SJCRH30 (cell line): ENCODE measurements around the gene UPK1A. TPM values are rescaled to one million over a fixed set of nuclear protein-coding genes. Genes with fewer than 3 reads are reported as not detected.
A peak's percentile ranks its signal among the peaks of the same experiment; 100 is the strongest.
"Not testable (repeated sequence)": the region's sequence is repeated elsewhere in the genome, so short reads cannot be mapped to it uniquely, and the experiment has no call there.

ENCODE experiments used
- DNase-seq, 2 experiments: peaks; one replicate each; pipeline ENCODE4 v3.0.0-alpha.2; 2015 to 2020
- H3K27ac ChIP-seq: fragments of 250-450 bp; sonication (Bioruptor Pico); 2 replicates; pipeline ENCODE4 v1.5.1; 2020; ENCODE audit warnings: mild to moderate bottlenecking, moderate library complexity
- H3K27me3 ChIP-seq: fragments of 250-450 bp; sonication (Bioruptor Pico); 2 replicates; pipeline ENCODE4 v1.5.1; 2020; ENCODE audit warnings: mild to moderate bottlenecking, moderate library complexity
- H3K36me3 ChIP-seq: fragments of 250-450 bp; sonication (Bioruptor Pico); 2 replicates; pipeline ENCODE4 v1.5.1; 2020; ENCODE audit warnings: mild to moderate bottlenecking, moderate library complexity
- H3K4me1 ChIP-seq: fragments of 250-450 bp; sonication (Bioruptor Pico); 2 replicates; pipeline ENCODE4 v1.5.1; 2020; ENCODE audit warnings: mild to moderate bottlenecking, moderate library complexity
- H3K4me3 ChIP-seq: fragments of 250-450 bp; sonication (Bioruptor Pico); 2 replicates; pipeline ENCODE4 v1.5.1; 2020; ENCODE audit warnings: mild to moderate bottlenecking, moderate library complexity
- H3K9me3 ChIP-seq: fragments of 250-450 bp; sonication (Bioruptor Pico); replicated peaks from 2 replicates; pipeline ENCODE4 v1.5.1; 2020; ENCODE audit warnings: mild to moderate bottlenecking, moderate library complexity
- total RNA-seq: library from RNA; depleted of rRNA; stranded (reverse); fragments of >200 nt; shearing (Covaris generic); gene quantifications from 2 replicates; pipeline ENCODE4 v1.2.3, GENCODE V29; 2014

Gene UPK1A
- total RNA-seq, 1 experiment from 2014 or later = not detected

DNA sequence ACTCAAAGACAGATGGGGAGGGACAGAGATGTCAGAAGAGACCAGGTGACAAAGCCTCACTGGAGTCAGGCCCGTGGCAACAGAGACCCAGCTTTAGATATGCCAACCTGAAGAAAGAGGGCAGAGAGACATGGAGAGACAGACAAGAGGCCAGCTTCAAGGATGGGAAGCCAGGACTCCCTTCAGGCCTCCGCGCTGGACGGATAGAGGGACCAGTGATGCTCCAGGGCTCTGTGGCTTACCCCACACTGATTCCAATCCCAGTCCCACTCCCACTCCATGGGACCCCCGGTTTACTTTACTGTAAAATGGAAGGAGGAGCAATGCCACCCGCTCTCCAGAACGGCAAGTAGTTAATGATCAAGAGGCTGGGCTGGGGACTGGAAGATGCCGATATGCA is 26.5 kb upstream of the UPK1A start:
- Histone ChIP-seq H3K36me3 (peaks cover 24% of the 10 kb centered on the region), H3K4me1 (peaks cover 4% of the 10 kb centered on the region; the same call in 1 of the 2 replicates), H3K27ac (no peak overlapping the region), H3K27me3 (no peaks in the 10 kb centered on the region), H3K9me3 (no peaks in the 10 kb centered on the region), H3K4me3 (no peak overlapping the region)
- DNase-seq = no peak

DNA sequence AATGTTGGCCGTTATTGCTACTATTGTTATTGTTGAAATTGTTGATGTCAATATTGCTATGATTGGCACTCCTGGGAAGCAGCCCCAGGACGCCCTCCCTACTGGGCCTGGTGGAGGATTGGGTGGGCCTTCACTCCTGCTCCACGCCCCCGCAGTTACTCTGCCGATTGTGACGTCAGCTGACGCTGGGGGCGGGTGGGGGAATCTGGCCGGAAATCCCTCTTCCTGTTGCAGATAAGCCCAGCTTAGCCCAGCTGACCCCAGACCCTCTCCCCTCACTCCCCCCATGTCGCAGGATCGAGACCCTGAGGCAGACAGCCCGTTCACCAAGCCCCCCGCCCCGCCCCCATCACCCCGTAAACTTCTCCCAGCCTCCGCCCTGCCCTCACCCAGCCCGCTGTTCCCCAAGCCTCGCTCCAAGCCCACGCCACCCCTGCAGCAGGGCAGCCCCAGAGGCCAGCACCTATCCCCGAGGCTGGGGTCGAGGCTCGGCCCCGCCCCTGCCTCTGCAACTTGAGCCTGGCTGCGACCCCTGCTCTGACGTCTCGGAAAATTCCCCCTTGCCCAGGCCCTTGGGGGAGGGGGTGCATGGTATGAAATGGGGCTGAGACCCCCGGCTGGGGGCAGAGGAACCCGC is 24.7 kb upstream of the UPK1A start, which contains the start of gene ETV2:
Gene ETV2 (plus strand): TSS at position 231 of the 637 bp plus-strand sequence. CDS start 716 bp downstream, outside the sequence.
- Histone ChIP-seq H3K27me3 (no peaks in the 10 kb centered on the region), H3K27ac (no peak within 1 kb of the TSS; the same call in 1 of the 2 replicates)
- DNase-seq = no peak

DNA sequence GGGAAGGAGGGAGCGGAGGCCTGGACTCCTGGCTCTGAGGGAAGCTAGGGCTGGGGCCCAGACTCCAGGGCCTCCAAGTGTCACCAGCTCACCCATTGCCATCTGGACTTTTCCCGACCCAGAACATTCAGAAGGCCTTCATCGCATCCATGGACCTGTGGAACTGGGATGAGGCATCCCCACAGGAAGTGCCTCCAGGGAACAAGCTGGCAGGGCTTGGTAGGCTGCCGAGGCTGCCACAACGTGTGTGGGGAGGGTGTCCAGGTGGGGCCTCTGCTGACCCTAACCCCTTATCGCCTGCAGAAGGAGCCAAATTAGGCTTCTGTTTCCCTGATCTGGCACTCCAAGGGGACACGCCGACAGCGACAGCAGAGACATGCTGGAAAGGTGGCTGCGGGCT is 24.0 kb upstream of the UPK1A start:
- peaks cover 4% of the 10 kb centered on the region; the same call in 1 of the 2 replicates for H3K4me1 ChIP-seq
- H3K4me3 ChIP-seq = no peak overlapping the region
- peaks cover 11% of the 10 kb centered on the region; the same call in 1 of the 2 replicates for H3K36me3 ChIP-seq
- H3K27ac ChIP-seq = no peak overlapping the region
- no peak for DNase-seq
- no peaks in the 10 kb centered on the region for H3K27me3 ChIP-seq
- no peaks in the 10 kb centered on the region for H3K9me3 ChIP-seq

More for the DNA sequence above, 24.7 kb upstream of the UPK1A start, which contains the start of gene ETV2:
- peaks cover 13% of the 10 kb centered on the region; the same call in 1 of the 2 replicates for H3K36me3 ChIP-seq
- H3K9me3 ChIP-seq = no peaks in the 10 kb centered on the region
- H3K4me1 ChIP-seq = peaks cover 4% of the 10 kb centered on the region; the same call in 1 of the 2 replicates
- no peak within 1 kb of the TSS for H3K4me3 ChIP-seq

DNA sequence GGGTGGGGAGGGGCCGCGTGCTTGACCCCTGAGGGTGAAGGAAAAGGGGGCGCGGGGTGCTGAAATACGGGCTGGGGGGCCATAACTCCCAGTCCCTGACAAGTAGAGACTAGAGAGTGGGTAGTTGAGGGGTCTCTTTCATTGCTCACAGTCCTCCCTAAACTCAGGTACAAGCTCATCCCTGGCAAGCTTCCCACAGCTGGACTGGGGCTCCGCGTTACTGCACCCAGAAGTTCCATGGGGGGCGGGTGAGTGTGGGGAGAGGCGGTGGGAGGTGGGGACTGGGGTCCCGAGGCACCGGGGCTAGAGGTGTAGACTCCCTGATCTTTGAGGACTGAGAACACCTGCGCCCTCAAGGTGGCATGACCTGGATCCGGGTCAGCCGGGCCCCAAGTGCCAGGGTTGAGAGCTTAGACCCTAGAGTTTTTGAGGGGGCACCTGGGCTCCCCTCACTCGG is 23.5 kb upstream of the UPK1A start:
- no peak for DNase-seq
- peak overlapping the region; percentile 98 for H3K27ac ChIP-seq
- no peaks in the 10 kb centered on the region for H3K9me3 ChIP-seq
- no peaks in the 10 kb centered on the region for H3K27me3 ChIP-seq
- peaks cover 4% of the 10 kb centered on the region; the same call in 1 of the 2 replicates for H3K4me1 ChIP-seq
- peaks cover 6% of the 10 kb centered on the region; the same call in 1 of the 2 replicates for H3K36me3 ChIP-seq
- H3K4me3 ChIP-seq = peak overlapping the region; percentile 61

DNA sequence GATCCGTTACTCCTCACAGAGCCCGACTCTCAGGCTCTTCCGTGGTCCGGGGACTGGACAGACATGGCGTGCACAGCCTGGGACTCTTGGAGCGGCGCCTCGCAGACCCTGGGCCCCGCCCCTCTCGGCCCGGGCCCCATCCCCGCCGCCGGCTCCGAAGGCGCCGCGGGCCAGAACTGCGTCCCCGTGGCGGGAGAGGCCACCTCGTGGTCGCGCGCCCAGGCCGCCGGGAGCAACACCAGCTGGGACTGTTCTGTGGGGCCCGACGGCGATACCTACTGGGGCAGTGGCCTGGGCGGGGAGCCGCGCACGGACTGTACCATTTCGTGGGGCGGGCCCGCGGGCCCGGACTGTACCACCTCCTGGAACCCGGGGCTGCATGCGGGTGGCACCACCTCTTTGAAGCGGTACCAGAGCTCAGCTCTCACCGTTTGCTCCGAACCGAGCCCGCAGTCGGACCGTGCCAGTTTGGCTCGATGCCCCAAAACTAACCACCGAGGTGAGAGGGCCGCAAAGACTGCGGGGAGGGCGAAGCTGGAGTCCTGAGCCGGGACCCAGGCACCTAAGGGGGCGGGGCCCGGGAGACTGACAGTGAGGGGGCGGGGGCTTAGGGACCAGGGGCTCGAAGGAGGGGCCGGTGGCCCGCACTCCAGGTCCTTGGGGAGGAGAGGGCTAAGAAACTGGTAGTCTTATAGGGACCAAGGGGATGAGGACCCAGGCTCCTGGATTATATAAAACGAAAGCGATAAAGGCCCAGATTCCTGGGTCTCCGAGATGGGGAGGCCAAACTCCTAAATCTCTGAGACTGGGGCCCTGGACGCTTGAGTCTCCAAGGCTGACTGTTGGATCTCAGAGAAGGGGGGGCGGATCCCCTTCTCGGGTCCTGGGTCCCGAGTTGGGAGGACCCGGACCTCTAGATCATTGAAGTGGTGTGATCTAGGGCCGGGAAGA is 22.8 kb upstream of the UPK1A start:
- no peaks in the 10 kb centered on the region for H3K9me3 ChIP-seq
- peak; percentile 93 to 94 for DNase-seq
- peak overlapping the region; percentile 98 for H3K27ac ChIP-seq
- H3K4me3 ChIP-seq = peak overlapping the region; percentile 61
- H3K27me3 ChIP-seq = no peaks in the 10 kb centered on the region
- H3K36me3 ChIP-seq = no peaks in the 10 kb centered on the region
- peaks cover 4% of the 10 kb centered on the region; the same call in 1 of the 2 replicates for H3K4me1 ChIP-seq

DNA sequence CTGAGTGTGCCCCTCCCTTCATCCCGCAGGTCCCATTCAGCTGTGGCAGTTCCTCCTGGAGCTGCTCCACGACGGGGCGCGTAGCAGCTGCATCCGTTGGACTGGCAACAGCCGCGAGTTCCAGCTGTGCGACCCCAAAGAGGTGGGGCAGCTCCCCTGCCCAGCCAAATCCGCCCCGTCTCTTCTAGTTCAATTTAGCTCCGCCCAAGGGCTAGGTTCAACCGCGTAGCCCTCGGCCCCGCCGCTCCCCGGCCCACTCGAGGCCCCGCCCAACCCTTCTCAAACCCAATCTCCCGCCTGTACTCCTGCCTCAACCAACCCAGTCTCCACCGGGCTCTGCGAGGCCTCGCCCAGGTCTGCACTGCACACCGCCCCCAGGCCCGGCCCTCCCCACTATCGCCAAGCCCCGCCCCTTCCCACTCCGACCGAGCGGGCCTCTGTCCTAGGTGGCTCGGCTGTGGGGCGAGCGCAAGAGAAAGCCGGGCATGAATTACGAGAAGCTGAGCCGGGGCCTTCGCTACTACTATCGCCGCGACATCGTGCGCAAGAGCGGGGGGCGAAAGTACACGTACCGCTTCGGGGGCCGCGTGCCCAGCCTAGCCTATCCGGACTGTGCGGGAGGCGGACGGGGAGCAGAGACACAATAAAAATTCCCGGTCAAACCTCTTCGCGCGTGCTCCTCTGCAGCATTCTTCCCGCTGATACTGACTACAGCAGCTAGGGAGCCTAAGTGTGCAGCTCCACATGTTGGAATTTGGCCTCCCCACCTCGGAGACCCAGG is 21.9 kb upstream of the UPK1A start:
- peak; percentile 98 to 99 for DNase-seq
- H3K4me1 ChIP-seq = no peaks in the 10 kb centered on the region; the same call in 1 of the 2 replicates

DNA sequence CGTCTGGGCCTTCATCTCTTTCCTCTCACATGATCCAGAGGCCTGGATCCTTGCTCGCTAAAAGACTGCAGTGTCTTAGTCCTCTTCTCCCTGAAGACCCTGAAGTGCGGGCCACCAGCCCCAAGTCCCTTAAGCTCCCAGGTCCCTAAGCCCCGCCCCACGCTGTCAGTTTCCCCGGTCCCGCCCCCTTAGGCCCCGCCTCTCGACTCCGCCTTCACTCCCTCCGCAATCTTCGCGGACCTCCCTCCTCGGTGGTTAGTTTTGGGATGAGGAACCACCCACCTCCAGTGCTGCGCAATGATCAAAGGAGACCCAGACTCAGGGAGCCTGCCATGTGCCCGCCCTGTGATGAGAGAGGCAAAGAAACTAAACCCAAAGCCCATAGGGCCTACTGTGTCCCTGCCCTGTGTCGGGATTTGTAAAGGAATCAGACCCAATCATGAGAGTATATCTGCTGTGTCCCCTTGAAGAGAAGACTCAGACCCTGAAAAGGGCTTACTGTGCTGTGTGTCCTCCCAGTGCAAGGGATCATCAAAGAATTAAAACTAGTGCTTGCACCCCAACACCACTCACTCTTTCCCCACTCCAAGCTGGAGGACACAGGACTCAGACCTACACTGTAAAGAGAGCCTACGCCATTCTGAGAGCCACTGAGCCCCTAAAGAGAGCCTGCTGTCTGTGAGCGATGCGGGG is 21.2 kb upstream of the UPK1A start:
- Histone ChIP-seq H3K27me3 (no peaks in the 10 kb centered on the region), H3K27ac (peak overlapping the region; percentile 98), H3K36me3 (0 out of 2 replicates have a peak, but pooled peaks cover 2% of the 10 kb centered on the region), H3K4me1 (no peaks in the 10 kb centered on the region; the same call in 1 of the 2 replicates), H3K4me3 (peak overlapping the region; percentile 61), H3K9me3 (no peaks in the 10 kb centered on the region)
- DNase-seq = peak; percentile 76 to 80

More for the DNA sequence above, 21.9 kb upstream of the UPK1A start:
- Histone ChIP-seq H3K36me3 (no peaks in the 10 kb centered on the region), H3K9me3 (no peaks in the 10 kb centered on the region), H3K27ac (peak overlapping the region; percentile 98), H3K27me3 (no peaks in the 10 kb centered on the region), H3K4me3 (peak overlapping the region; percentile 61)

DNA sequence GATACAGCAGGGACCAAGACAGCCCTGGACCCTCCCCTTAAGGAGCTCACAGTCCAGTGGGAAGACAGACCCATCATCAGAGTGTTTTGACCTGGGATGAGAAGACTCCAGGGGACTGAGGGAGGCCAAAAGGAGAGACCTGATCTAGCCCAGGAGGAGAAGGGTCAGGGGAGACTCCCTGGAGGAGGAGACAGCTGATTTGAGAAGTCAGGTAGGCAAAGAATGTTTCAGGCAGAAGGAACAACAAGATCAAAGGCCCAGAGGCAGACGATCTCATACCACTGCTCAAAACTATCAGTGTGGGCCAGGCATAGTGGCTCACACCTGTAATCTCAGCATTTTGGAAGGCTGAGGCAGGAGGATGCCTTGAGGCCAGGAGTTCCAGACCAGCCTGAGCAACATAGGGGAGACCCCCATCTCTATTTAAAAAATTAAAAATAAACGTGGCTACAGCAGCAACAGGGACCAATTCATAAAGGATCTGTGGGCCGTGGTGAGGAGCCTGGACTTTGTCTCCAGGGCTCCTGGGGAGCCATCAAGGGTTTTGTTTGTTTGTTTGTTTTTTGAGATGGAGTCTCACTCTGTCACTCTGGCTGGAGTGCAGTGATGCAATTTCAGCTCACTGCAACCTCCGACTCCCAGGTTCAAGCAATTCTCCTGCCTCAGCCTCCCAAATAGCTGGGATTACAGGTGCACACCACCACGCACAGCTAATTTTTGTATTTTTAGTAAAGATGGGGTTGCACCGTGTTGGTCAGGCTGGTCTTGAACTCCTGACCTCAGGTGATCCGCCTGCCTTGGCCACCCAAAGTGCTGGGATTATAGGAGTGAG is 20.4 kb upstream of the UPK1A start:
- Histone ChIP-seq H3K36me3 (peaks cover 2% of the 10 kb centered on the region; the same call in 1 of the 2 replicates), H3K4me3 (no peak overlapping the region), H3K4me1 (no peaks in the 10 kb centered on the region; the same call in 1 of the 2 replicates), H3K27ac (no peak overlapping the region), H3K27me3 (no peaks in the 10 kb centered on the region), H3K9me3 (no peaks in the 10 kb centered on the region)
- no peak for DNase-seq

DNA sequence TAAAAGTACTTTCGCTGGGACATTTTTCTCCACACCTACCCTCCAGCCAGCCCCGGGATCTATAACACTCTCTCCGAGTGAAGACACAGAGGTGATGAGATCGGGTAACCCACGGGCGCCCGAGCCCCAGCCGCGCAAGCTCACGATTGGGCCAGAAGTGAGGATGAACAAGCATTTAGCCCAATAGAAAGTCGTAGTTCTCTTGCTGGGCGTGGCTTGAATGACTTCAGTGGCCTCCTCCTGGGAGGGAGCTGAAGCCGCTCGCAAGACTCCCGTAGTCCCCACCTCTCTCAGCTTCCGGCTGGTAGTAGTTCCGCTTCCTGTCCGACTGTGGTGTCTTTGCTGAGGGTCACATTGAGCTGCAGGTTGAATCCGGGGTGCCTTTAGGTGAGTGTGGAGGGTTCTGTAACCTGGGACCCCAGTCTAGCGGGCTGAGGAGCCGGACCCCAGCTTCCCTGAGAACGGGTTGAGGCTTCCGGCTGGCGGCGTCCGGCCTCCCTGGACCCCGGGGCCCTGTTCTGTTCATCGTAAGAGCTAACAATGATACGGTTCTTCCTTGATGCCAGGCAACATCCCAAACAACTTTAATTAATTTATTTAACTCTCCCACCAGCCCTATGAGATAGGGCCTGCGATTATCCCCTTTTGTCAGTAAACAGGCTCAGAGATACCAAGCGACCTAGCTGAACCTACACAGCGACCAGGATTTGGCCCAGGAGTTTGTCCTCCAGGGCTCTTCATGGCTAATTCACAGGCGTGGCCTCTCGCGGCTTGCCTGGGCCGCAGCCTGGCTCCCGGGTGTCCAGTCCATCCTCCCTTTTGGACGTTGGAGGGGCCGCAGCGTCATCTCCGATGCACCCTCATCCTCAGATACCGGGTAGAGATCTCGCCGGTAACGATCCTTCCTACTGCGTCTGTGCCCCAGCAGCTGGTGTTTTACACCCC is 18.0 kb upstream of the UPK1A start, which contains the start of gene COX6B1:
Gene COX6B1 (plus strand): TSS at position 307 of the 945 bp plus-strand sequence. CDS start 2,921 bp downstream, outside the sequence.
- DNase-seq = peak; percentile 97 to 99
- Histone ChIP-seq H3K36me3 (peaks cover 16% of the 10 kb centered on the region), H3K4me1 (no peaks in the 10 kb centered on the region; the same call in 1 of the 2 replicates), H3K4me3 (peak within 1 kb of the TSS; percentile 81), H3K9me3 (no peaks in the 10 kb centered on the region), H3K27me3 (no peaks in the 10 kb centered on the region), H3K27ac (peak within 1 kb of the TSS; percentile 41)

DNA sequence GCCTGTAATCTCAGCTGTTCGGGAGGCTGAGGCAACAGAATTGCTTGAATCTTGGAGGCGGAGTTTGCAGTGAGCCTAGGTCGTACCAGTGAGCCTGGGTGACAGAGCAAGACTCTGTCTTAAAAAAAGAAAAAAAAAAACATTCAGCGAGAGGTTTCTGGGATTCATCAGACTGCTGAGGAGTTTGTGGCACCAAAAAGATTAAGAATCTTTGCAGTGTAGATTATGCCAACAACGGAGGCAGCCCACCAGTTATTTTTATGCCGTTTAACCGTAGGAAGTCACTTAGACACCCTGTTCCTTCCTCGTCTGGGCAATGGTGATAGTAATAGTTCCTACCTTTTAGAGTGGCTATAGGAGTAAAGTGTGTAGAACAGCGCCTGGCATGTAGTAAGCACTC is 15.7 kb upstream of the UPK1A start:
- H3K36me3 ChIP-seq = peaks cover 34% of the 10 kb centered on the region
- no peak for DNase-seq
- no peaks in the 10 kb centered on the region for H3K9me3 ChIP-seq

DNA sequence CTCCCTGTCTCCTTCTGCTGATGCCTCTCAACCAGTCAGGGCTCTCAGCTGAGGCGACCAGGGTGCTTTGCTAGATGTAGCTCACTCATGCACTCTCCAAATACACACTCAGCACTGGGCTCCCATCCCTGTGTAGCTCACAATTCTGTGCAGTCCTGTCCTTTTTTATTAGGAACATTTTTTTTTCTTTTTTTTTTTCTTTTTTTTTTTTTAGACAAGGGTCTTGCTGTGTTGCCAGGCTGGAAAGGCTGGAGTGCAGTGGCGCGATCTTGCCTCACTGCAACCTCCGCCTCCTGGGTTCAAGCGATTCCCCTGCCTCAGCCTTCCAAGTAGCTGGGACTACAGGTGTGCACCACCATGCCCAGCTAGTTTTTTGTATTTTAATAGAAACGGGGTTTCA is 11.5 kb upstream of the UPK1A start:
- H3K4me3 ChIP-seq, DNase-seq, H3K27ac ChIP-seq, H3K9me3 ChIP-seq, H3K27me3 ChIP-seq, H3K4me1 ChIP-seq: not testable (repeated sequence)
- H3K36me3 ChIP-seq = peaks cover 58% of the 10 kb centered on the region

More for the DNA sequence above, 15.7 kb upstream of the UPK1A start:
- no peaks in the 10 kb centered on the region; the same call in 1 of the 2 replicates for H3K4me1 ChIP-seq
- no peak overlapping the region for H3K27ac ChIP-seq
- H3K4me3 ChIP-seq = no peak overlapping the region
- H3K27me3 ChIP-seq = no peaks in the 10 kb centered on the region

DNA sequence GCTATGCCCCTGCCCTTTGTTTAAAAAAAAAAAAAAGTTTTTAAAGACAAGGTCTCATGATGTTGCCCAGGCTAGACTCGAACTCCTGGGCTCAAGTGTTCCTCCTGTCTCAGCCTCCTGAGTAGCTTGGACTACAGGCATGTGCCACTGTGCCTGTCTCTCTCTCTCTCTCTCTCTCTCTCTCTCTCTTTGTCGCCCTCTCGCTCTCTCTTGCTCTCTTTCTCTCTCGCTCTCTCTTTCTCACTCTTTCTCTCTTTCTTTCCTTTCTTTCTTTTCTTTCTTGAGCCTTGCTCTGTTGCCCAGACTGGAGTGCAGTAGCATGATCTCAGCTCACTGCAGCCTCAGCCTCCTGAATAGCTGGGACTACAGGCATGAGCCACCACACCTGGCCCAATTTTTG is 10.7 kb upstream of the UPK1A start:
- no peak overlapping the region for H3K4me3 ChIP-seq
- no peak for DNase-seq
- H3K36me3 ChIP-seq = peaks cover 56% of the 10 kb centered on the region
- H3K27me3 ChIP-seq = no peaks in the 10 kb centered on the region
- H3K27ac ChIP-seq = no peak overlapping the region
- H3K9me3 ChIP-seq = no peaks in the 10 kb centered on the region
- H3K4me1 ChIP-seq = no peaks in the 10 kb centered on the region
